DOHH2 (cell line): ENCODE data around the gene PGAM2.
"Not testable (repeated sequence)": the region's sequence is repeated elsewhere in the genome, so short reads cannot be mapped to it uniquely, and the experiment has no call there.

Experiments used
- EZH2phosphoT487 ChIP-seq: fragments of 200-600 bp; sonication (generic); IDR thresholded peaks from 2 replicates; pipeline ENCODE4 v1.6.1; 2017; ENCODE audit warnings: borderline replicate concordance, mild to moderate bottlenecking, antibody characterized with exemption, low read length, moderate library complexity, mixed read lengths
- TF ChIP-seq, protein P1 (sequence below): fragments of 200-600 bp; sonication (generic); IDR thresholded peaks from one replicate; pipeline ENCODE4 v1.5.1; 2014; ENCODE audit warnings: antibody characterized with exemption, mild to moderate bottlenecking, low read depth, low read length; ENCODE audit not compliant: poor library complexity, severe bottlenecking

GRCh38 chr7:44037951-44038350, 27.4 kb downstream of the PGAM2 start:
- TF ChIP-seq, protein P1, sequence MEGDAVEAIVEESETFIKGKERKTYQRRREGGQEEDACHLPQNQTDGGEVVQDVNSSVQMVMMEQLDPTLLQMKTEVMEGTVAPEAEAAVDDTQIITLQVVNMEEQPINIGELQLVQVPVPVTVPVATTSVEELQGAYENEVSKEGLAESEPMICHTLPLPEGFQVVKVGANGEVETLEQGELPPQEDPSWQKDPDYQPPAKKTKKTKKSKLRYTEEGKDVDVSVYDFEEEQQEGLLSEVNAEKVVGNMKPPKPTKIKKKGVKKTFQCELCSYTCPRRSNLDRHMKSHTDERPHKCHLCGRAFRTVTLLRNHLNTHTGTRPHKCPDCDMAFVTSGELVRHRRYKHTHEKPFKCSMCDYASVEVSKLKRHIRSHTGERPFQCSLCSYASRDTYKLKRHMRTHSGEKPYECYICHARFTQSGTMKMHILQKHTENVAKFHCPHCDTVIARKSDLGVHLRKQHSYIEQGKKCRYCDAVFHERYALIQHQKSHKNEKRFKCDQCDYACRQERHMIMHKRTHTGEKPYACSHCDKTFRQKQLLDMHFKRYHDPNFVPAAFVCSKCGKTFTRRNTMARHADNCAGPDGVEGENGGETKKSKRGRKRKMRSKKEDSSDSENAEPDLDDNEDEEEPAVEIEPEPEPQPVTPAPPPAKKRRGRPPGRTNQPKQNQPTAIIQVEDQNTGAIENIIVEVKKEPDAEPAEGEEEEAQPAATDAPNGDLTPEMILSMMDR: not testable (repeated sequence)
- TF ChIP-seq EZH2phosphoT487: not testable (repeated sequence)
